ENCODE data around the gene LITAF.
"Not testable (repeated sequence)": the region's sequence is repeated elsewhere in the genome, so short reads cannot be mapped to it uniquely, and the experiment has no call there.

LITAF gene

GRCh38 chr16:11576427-11577289, 10.1 kb downstream of the LITAF start:
- DNase-seq (ENCODE audit: low read depth, low spot score), result no peak

GRCh38 chr16:11575223-11575589, 11.5 kb downstream of the LITAF start:
- DNase-seq (ENCODE audit: low read depth, low spot score), result no peak

GRCh38 chr16:11572301-11572995, 14.3 kb downstream of the LITAF start:
- DNase-seq (ENCODE audit: low read depth, low spot score), result peak; percentile 16

- DNase-seq (ENCODE audit: low read depth, low spot score), result no peak
Measured at GRCh38 chr16:11571549-11571948, 15.2 kb downstream of the LITAF start.

GRCh38 chr16:11570806-11571205, 15.9 kb downstream of the LITAF start:
- DNase-seq (ENCODE audit: low read depth, low spot score), result no peak

- no peak for DNase-seq (ENCODE audit: low read depth, low spot score)
Measured at GRCh38 chr16:11570258-11570657, 16.5 kb downstream of the LITAF start.

- no peak for DNase-seq (ENCODE audit: low read depth, low spot score)
Measured at GRCh38 chr16:11566398-11566797, 20.3 kb downstream of the LITAF start.

GRCh38 chr16:11565665-11566064, 21.1 kb downstream of the LITAF start:
- no peak for DNase-seq (ENCODE audit: low read depth, low spot score)

- DNase-seq (ENCODE audit: low read depth, low spot score), result no peak
Measured at GRCh38 chr16:11564046-11564926, 22.4 kb downstream of the LITAF start.

GRCh38 chr16:11563493-11564040, 23.2 kb downstream of the LITAF start:
- no peak for DNase-seq (ENCODE audit: low read depth, low spot score)

GRCh38 chr16:11562941-11563340, 23.8 kb downstream of the LITAF start:
- no peak for DNase-seq (ENCODE audit: low read depth, low spot score)

GRCh38 chr16:11562411-11562810, 24.3 kb downstream of the LITAF start:
- DNase-seq (ENCODE audit: low read depth, low spot score), result no peak

GRCh38 chr16:11561856-11562255, 24.9 kb downstream of the LITAF start:
- no peak for DNase-seq (ENCODE audit: low read depth, low spot score)

GRCh38 chr16:11561454-11561805, 25.3 kb downstream of the LITAF start:
- no peak for DNase-seq (ENCODE audit: low read depth, low spot score)

GRCh38 chr16:11560701-11561453, 25.8 kb downstream of the LITAF start:
- peak; percentile 28 for DNase-seq (ENCODE audit: low read depth, low spot score)

GRCh38 chr16:11558308-11558823, 28.4 kb downstream of the LITAF start:
- not testable (repeated sequence) for DNase-seq (ENCODE audit: low read depth, low spot score)

- DNase-seq (ENCODE audit: low read depth, low spot score), result peak; percentile 40
Measured at GRCh38 chr16:11557801-11558200, 28.9 kb downstream of the LITAF start.

- no peak for DNase-seq (ENCODE audit: low read depth, low spot score)
Measured at GRCh38 chr16:11556945-11557720, 29.6 kb downstream of the LITAF start.

GRCh38 chr16:11556214-11556819, 30.4 kb downstream of the LITAF start:
- DNase-seq (ENCODE audit: low read depth, low spot score), result no peak

GRCh38 chr16:11554053-11554452, 32.7 kb downstream of the LITAF start:
- DNase-seq (ENCODE audit: low read depth, low spot score), result no peak
